SK-N-MC (cell line): ENCODE measurements around the gene ZFP91.

Experiments used
- EZH2 ChIP-seq: fragments of 200-600 bp; sonication (generic); IDR thresholded peaks from one replicate; pipeline ENCODE4 v1.6.1; 2017; ENCODE audit warnings: antibody characterized with exemption
- FOXP2 ChIP-seq: optimal IDR thresholded peaks from 2 replicates; pipeline ENCODE3; 2011; ENCODE audit warnings: mild to moderate bottlenecking, moderate library complexity; ENCODE audit not compliant: insufficient read depth; ENCODE audit errors: extremely low read length, control extremely low read depth
- POLR2AphosphoS5 ChIP-seq: IDR thresholded peaks from 2 replicates; pipeline ENCODE4 v1.6.1; 2012; ENCODE audit warnings: mild to moderate bottlenecking, low read depth, low read length, borderline replicate concordance

DNA sequence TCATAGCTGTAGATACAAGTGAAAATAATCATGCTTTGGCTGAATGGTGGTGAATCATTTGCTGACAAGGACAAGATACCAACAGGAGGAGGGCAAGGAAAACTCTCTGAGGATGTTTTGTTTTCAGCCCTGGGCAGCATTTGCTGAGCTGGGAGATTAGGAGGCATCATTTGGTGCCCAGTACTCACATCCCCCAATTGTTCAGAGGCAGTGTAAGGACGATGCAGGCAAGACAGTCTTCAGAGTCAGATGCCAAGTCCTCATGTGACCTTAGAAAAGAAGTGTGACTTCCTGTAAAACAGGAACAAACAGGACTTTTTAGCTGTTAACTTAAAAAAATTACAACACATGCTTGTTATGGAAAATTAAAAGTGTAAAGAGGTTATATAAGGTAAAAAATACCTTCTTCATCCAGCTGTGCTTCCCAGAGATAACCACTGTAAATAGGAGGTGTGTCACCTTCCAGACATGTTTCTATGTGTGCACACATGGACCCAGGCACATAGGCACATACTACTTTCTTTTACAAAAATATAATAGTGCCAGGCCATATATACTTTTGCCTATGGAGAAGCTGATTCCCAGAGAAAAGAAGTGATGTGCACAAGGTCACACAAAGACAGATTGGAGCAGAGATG lies 61.6 kb downstream of the ZFP91 start:
- TF ChIP-seq POLR2AphosphoS5 (no peak), EZH2 (no peak), FOXP2 (no peak)
